HEK293 (cell line): Measurements from ENCODE around the gene DTHD1.
A peak's percentile ranks its signal among the peaks of the same experiment; 100 is the strongest.

Experiments used
- CTCF ChIA-PET: fragments of 350-600 bp; formaldehyde crosslinking; extraction: SDS; loops from one replicate; lab custom pipeline; 2021; ENCODE audit warnings: antibody characterized with exemption; lab: Yijun Ruan, JAX
- POLR2A ChIA-PET: fragments of 300-600 bp; formaldehyde crosslinking; extraction: SDS; loops from one replicate; lab custom pipeline; 2020; ENCODE audit warnings: antibody characterized with exemption, inconsistent platforms; lab: Yijun Ruan, JAX
- H3K27ac ChIP-seq: fragments of 200-500 bp; sonication (Bioruptor generic); 2 replicates; pipeline ENCODE4 v1.5.1; 2014; ENCODE audit warnings: low read depth, low read length, control low read depth, inconsistent platforms; ENCODE audit errors: extremely low read depth
- H3K36me3 ChIP-seq, 2 experiments: fragments of 200-500 bp in 1 of 2; sonication (Bioruptor generic) in 1 of 2; 1 replicate in 1 of 2; 2 replicates in 1 of 2; pipeline ENCODE4 v1.5.1; 2014 to 2017; ENCODE audit warnings: inconsistent platforms in 2 of 2, low read length in 2 of 2; ENCODE audit not compliant: control insufficient read depth in 2 of 2, insufficient read depth in 1 of 2
- H3K4me1 ChIP-seq: fragments of 200-500 bp; sonication (Bioruptor generic); 2 replicates; pipeline ENCODE4 v1.5.1; 2014; ENCODE audit warnings: mild to moderate bottlenecking, low read length, inconsistent platforms; ENCODE audit not compliant: control insufficient read depth, insufficient read depth
- H3K4me3 ChIP-seq: 2 replicates; pipeline ENCODE4 v1.5.1; 2011; ENCODE audit warnings: low read depth, mild to moderate bottlenecking, control low read depth, low read length, moderate library complexity
- H3K9me3 ChIP-seq: fragments of 200-500 bp; sonication (Bioruptor generic); 2 replicates; pipeline ENCODE4 v1.5.1; 2014; ENCODE audit warnings: low read depth, low read length, inconsistent platforms; ENCODE audit not compliant: control insufficient read depth, insufficient read depth
- CTCF ChIP-seq: fragments of 450-650 bp; formaldehyde crosslinking; IDR thresholded peaks from 2 replicates; pipeline ENCODE4 v1.5.1; 2016; ENCODE audit warnings: missing biosample characterization, missing genetic modification characterization
- GLI4 ChIP-seq: fragments of 450-650 bp; formaldehyde crosslinking; IDR thresholded peaks from 2 replicates; pipeline ENCODE4 v1.5.1; 2016; ENCODE audit warnings: missing biosample characterization, missing genetic modification characterization
- PBX3 ChIP-seq: sonication (generic); formaldehyde crosslinking; IDR thresholded peaks from 2 replicates; pipeline ENCODE4 v1.8.1; 2022; ENCODE audit warnings: mild to moderate bottlenecking, moderate library complexity, missing genetic modification reagents
- REST ChIP-seq: fragments of 450-650 bp; formaldehyde crosslinking; IDR thresholded peaks from 2 replicates; pipeline ENCODE4 v1.5.1; 2016; ENCODE audit warnings: missing biosample characterization, missing genetic modification characterization
- SCRT2 ChIP-seq: fragments of 450-650 bp; formaldehyde crosslinking; IDR thresholded peaks from 2 replicates; pipeline ENCODE4 v1.5.1; 2016; ENCODE audit warnings: missing biosample characterization, missing genetic modification characterization
- SP2 ChIP-seq: fragments of 450-650 bp; formaldehyde crosslinking; IDR thresholded peaks from 2 replicates; pipeline ENCODE4 v1.5.1; 2016; ENCODE audit warnings: missing biosample characterization, missing genetic modification characterization
- ZNF114 ChIP-seq: fragments of 450-650 bp; formaldehyde crosslinking; IDR thresholded peaks from 2 replicates; pipeline ENCODE4 v1.5.0; 2017; ENCODE audit warnings: missing biosample characterization, missing genetic modification characterization
- ZNF148 ChIP-seq: fragments of 450-650 bp; formaldehyde crosslinking; IDR thresholded peaks from 2 replicates; pipeline ENCODE4 v1.5.0; 2017; ENCODE audit warnings: missing biosample characterization, missing genetic modification characterization, borderline replicate concordance
- ZNF19 ChIP-seq: fragments of 450-650 bp; formaldehyde crosslinking; IDR thresholded peaks from 2 replicates; pipeline ENCODE4; 2016; ENCODE audit warnings: missing biosample characterization, missing genetic modification characterization, low read depth
- ZNF571 ChIP-seq: fragments of 450-650 bp; formaldehyde crosslinking; IDR thresholded peaks from 2 replicates; pipeline ENCODE4 v1.5.0; 2017; ENCODE audit warnings: missing biosample characterization, missing genetic modification characterization
- ZNF585B ChIP-seq: fragments of 450-650 bp; formaldehyde crosslinking; IDR thresholded peaks from 2 replicates; pipeline ENCODE4 v1.5.1; 2016; ENCODE audit warnings: missing biosample characterization, missing genetic modification characterization
- ZNF654 ChIP-seq: fragments of 450-650 bp; formaldehyde crosslinking; IDR thresholded peaks from 2 replicates; pipeline ENCODE4 v1.5.1; 2016; ENCODE audit warnings: low read depth, missing biosample characterization, missing genetic modification characterization
- ZNF658 ChIP-seq: fragments of 450-650 bp; formaldehyde crosslinking; IDR thresholded peaks from 2 replicates; pipeline ENCODE4; 2016; ENCODE audit warnings: missing biosample characterization, missing genetic modification characterization
- ZNF76 ChIP-seq: fragments of 450-650 bp; formaldehyde crosslinking; IDR thresholded peaks from 2 replicates; pipeline ENCODE4; 2016; ENCODE audit warnings: low read depth, missing biosample characterization, missing genetic modification characterization, borderline replicate concordance

DTHD1 gene

GRCh38 chr4:36324808-36325207 is 43.4 kb downstream of the DTHD1 start:
- ChIA-PET CTCF (no interaction called here), POLR2A (no interaction called here)
- TF ChIP-seq ZNF571 (tag by site-specific recombination) (no peak), ZNF148 (tag by site-specific recombination) (no peak), ZNF585B (tag by site-specific recombination) (peak; percentile 57), ZNF76 (tag by site-specific recombination) (no peak), PBX3 (no peak), GLI4 (tag by site-specific recombination) (no peak), CTCF (tag by site-specific recombination) (no peak)
- H3K36me3 ChIP-seq, result no peaks in the 10 kb centered on the region
- no peak overlapping the region for H3K27ac ChIP-seq
- no peaks in the 10 kb centered on the region for H3K9me3 ChIP-seq
- H3K4me3 ChIP-seq, result no peak overlapping the region
- no peaks in the 10 kb centered on the region for H3K4me1 ChIP-seq

- H3K36me3 ChIP-seq, result no peaks in the 10 kb centered on the region
- no peak overlapping the region for H3K27ac ChIP-seq
- ChIA-PET CTCF (no interaction called here), POLR2A (no interaction called here)
- peak; percentile 76 for TF ChIP-seq SCRT2 (tag by site-specific recombination)
- no peak for TF ChIP-seq ZNF654
- no peak for TF ChIP-seq ZNF658 (tag by site-specific recombination)
- TF ChIP-seq REST, result no peak
- no peak overlapping the region for H3K4me3 ChIP-seq
- H3K9me3 ChIP-seq, result no peaks in the 10 kb centered on the region
- H3K4me1 ChIP-seq, result no peaks in the 10 kb centered on the region
These were observed 44.1 kb downstream of the DTHD1 start for GRCh38 chr4:36325499-36325898.

- CTCF ChIA-PET, result no interaction called here
- POLR2A ChIA-PET, result no interaction called here
- no peak overlapping the region for H3K27ac ChIP-seq
- no peaks in the 10 kb centered on the region for H3K36me3 ChIP-seq
- no peaks in the 10 kb centered on the region for H3K4me1 ChIP-seq
- TF ChIP-seq ZNF19 (tag by site-specific recombination) (no peak), SP2 (no peak), ZNF114 (tag by site-specific recombination) (no peak)
- H3K4me3 ChIP-seq, result no peak overlapping the region
- H3K9me3 ChIP-seq, result no peaks in the 10 kb centered on the region
These were observed 44.5 kb downstream of the DTHD1 start for GRCh38 chr4:36325926-36326325.
